Mesenchymal stem cell (in vitro differentiated cells and primary cell): ENCODE measurements around the gene NRXN3.

Source experiments
- DNase-seq: peaks from one replicate; pipeline ENCODE4 v3.0.0-alpha.2; 2013
- H2AFZ ChIP-seq: one replicate; pipeline ENCODE4 v1.6.1; 2013; ENCODE audit warnings: low read depth, mild to moderate bottlenecking, control low read depth, inconsistent platforms, low read length, moderate library complexity
- H2AK5ac ChIP-seq: 2 replicates; pipeline ENCODE4 v1.6.1; 2013; ENCODE audit warnings: low read length, moderate library complexity, mild to moderate bottlenecking, inconsistent platforms; ENCODE audit not compliant: severe bottlenecking
- H2BK120ac ChIP-seq: one replicate; pipeline ENCODE4 v1.6.1; 2013; ENCODE audit warnings: low read depth, mild to moderate bottlenecking, inconsistent platforms, low read length, moderate library complexity
- H2BK12ac ChIP-seq, 2 experiments: one replicate each; pipeline ENCODE4 v1.6.1; 2013; ENCODE audit warnings: inconsistent platforms in 2 of 2, low read length in 2 of 2, mild to moderate bottlenecking in 2 of 2, moderate library complexity in 2 of 2, control low read depth in 1 of 2
- H2BK15ac ChIP-seq: one replicate; pipeline ENCODE4 v1.6.1; 2013; ENCODE audit warnings: mild to moderate bottlenecking, low read depth, inconsistent platforms; ENCODE audit not compliant: poor library complexity, severe bottlenecking
- H2BK5ac ChIP-seq: 2 replicates; pipeline ENCODE4 v1.6.1; 2013; ENCODE audit warnings: low read depth, mild to moderate bottlenecking, low read length, control low read depth, inconsistent platforms; ENCODE audit not compliant: poor library complexity, severe bottlenecking
- H3K14ac ChIP-seq, 2 experiments: one replicate each; pipeline ENCODE4 v1.6.1; 2013; ENCODE audit warnings: inconsistent platforms in 2 of 2, low read length in 2 of 2, control low read depth in 1 of 2, mild to moderate bottlenecking in 1 of 2, moderate library complexity in 1 of 2
- H3K18ac ChIP-seq, 2 experiments: one replicate each; pipeline ENCODE4 v1.6.1; 2013; ENCODE audit warnings: inconsistent platforms in 2 of 2, low read length in 2 of 2, control low read depth in 1 of 2, low read depth in 1 of 2, mild to moderate bottlenecking in 1 of 2
- H3K23ac ChIP-seq, 2 experiments: one replicate each; pipeline ENCODE4 v1.6.1; 2013; ENCODE audit warnings: inconsistent platforms in 2 of 2, low read length in 2 of 2, mild to moderate bottlenecking in 2 of 2, moderate library complexity in 2 of 2, control low read depth in 1 of 2
- H3K27ac ChIP-seq: 2 replicates; pipeline ENCODE4 v1.5.1; 2013; ENCODE audit warnings: mild to moderate bottlenecking, moderate library complexity, low read length, control low read depth, inconsistent platforms; ENCODE audit not compliant: poor library complexity, severe bottlenecking
- H3K27me3 ChIP-seq, 2 experiments: 2 replicates each; pipeline versions ENCODE4 v1.6.1 to v1.7.0; 2013; ENCODE audit warnings: low read length in 2 of 2, mild to moderate bottlenecking in 2 of 2, moderate library complexity in 2 of 2, control low read depth in 1 of 2, inconsistent platforms in 1 of 2; ENCODE audit not compliant: control insufficient read depth in 1 of 2, insufficient read depth in 1 of 2
- H3K36me3 ChIP-seq, 2 experiments: 2 replicates each; pipeline versions ENCODE4 v1.6.1 to v1.7.0; 2013; ENCODE audit warnings: low read length in 2 of 2, control low read depth in 1 of 2, inconsistent platforms in 1 of 2, low read depth in 1 of 2, mild to moderate bottlenecking in 1 of 2; ENCODE audit not compliant: insufficient read depth in 2 of 2, control insufficient read depth in 1 of 2
- H3K4ac ChIP-seq, 2 experiments: one replicate each; pipeline ENCODE4 v1.6.1; 2013; ENCODE audit warnings: inconsistent platforms in 2 of 2, low read length in 2 of 2, mild to moderate bottlenecking in 2 of 2, moderate library complexity in 2 of 2, control low read depth in 1 of 2, low read depth in 1 of 2
- H3K4me1 ChIP-seq: 2 replicates; pipeline ENCODE4 v1.6.1; 2013; ENCODE audit warnings: low read depth, low read length, control low read depth; ENCODE audit not compliant: control insufficient read depth, insufficient read depth
- H3K4me2 ChIP-seq: 2 replicates; pipeline ENCODE4 v1.6.1; 2013; ENCODE audit warnings: low read length, mild to moderate bottlenecking, inconsistent platforms; ENCODE audit not compliant: poor library complexity, severe bottlenecking
- H3K4me3 ChIP-seq, 2 experiments: 2 replicates each; pipeline versions ENCODE4 v1.5.1 to v1.7.0; 2013; ENCODE audit warnings: low read length in 2 of 2, mild to moderate bottlenecking in 2 of 2, control low read depth in 1 of 2, low read depth in 1 of 2; ENCODE audit not compliant: insufficient read depth in 1 of 2
- H3K79me1 ChIP-seq: replicated peaks from 2 replicates; pipeline ENCODE4 v1.6.1; 2013; ENCODE audit warnings: mild to moderate bottlenecking, control low read depth, low read length, inconsistent platforms; ENCODE audit not compliant: poor library complexity, severe bottlenecking
- H3K9ac ChIP-seq: 2 replicates; pipeline ENCODE4 v1.7.0; 2013; ENCODE audit warnings: mild to moderate bottlenecking, low read length, moderate library complexity
- H3K9me3 ChIP-seq: 2 replicates; pipeline ENCODE4 v1.7.0; 2013; ENCODE audit warnings: mild to moderate bottlenecking, low read length; ENCODE audit not compliant: control insufficient read depth
- H4K8ac ChIP-seq: one replicate; pipeline ENCODE4 v1.6.1; 2013; ENCODE audit warnings: inconsistent platforms, mild to moderate bottlenecking, low read length, moderate library complexity
- H4K91ac ChIP-seq: one replicate; pipeline ENCODE4 v1.6.1; 2013; ENCODE audit warnings: mild to moderate bottlenecking, low read length, inconsistent platforms
- WGBS: methylation state at CpG from one replicate; pipeline ENCODE4 v1.1.7; 2013; ENCODE audit warnings: mixed read lengths; 5-methylcytosine and 5-hydroxymethylcytosine counted together

The NRXN3 gene

GRCh38 chr14:79693935-79694334, 1523.8 kb downstream of the NRXN3 start:
- Histone ChIP-seq H4K91ac (no peak overlapping the region), H3K4me3 (no peak overlapping the region), H4K8ac (no peak overlapping the region), H3K18ac (no peak overlapping the region), H2AK5ac (no peak overlapping the region), H3K4me1 (no peaks in the 10 kb centered on the region), H2BK15ac (no peak overlapping the region), H3K23ac (no peak overlapping the region), H3K4ac (no peak overlapping the region), H3K9ac (no peak overlapping the region), H3K9me3 (no peaks in the 10 kb centered on the region), H3K27me3 (no peaks in the 10 kb centered on the region), H3K14ac (no peak overlapping the region), H2AFZ (no peak overlapping the region), H2BK12ac (no peak overlapping the region), H3K27ac (no peak overlapping the region), H2BK120ac (no peak overlapping the region), H3K79me1 (no peaks in the 10 kb centered on the region), H3K4me2 (no peak overlapping the region), H2BK5ac (no peak overlapping the region), H3K36me3 (no peaks in the 10 kb centered on the region)
- no peak for DNase-seq
- no CpG with 5 or more reads among the region's 1 CpG for WGBS

- no peak overlapping the region for H4K8ac ChIP-seq
- no peak overlapping the region for H2BK120ac ChIP-seq
- no peak overlapping the region for H2BK15ac ChIP-seq
- no peak overlapping the region for H3K18ac ChIP-seq
- WGBS, result no CpG with 5 or more reads among the region's 1 CpG
- no peak overlapping the region for H3K14ac ChIP-seq
- no peak overlapping the region for H3K9ac ChIP-seq
- H3K79me1 ChIP-seq, result no peaks in the 10 kb centered on the region
- no peak overlapping the region for H3K4me2 ChIP-seq
- H3K27ac ChIP-seq, result no peak overlapping the region
- H3K36me3 ChIP-seq, result no peaks in the 10 kb centered on the region
- no peak overlapping the region for H2AFZ ChIP-seq
- H3K4me3 ChIP-seq, result no peak overlapping the region
- H3K27me3 ChIP-seq, result no peaks in the 10 kb centered on the region
- no peak overlapping the region for H2BK12ac ChIP-seq
- no peak overlapping the region for H3K23ac ChIP-seq
- no peak overlapping the region for H2BK5ac ChIP-seq
- H4K91ac ChIP-seq, result no peak overlapping the region
- no peak overlapping the region for H3K4ac ChIP-seq
- H2AK5ac ChIP-seq, result no peak overlapping the region
- no peaks in the 10 kb centered on the region for H3K9me3 ChIP-seq
- H3K4me1 ChIP-seq, result no peaks in the 10 kb centered on the region
- no peak for DNase-seq
These were observed 1525.1 kb downstream of the NRXN3 start for GRCh38 chr14:79695307-79695706.

- no CpG with 5 or more reads among the region's 1 CpG for WGBS
- Histone ChIP-seq H3K4ac (no peak overlapping the region), H3K18ac (no peak overlapping the region), H3K4me3 (no peak overlapping the region), H3K36me3 (no peaks in the 10 kb centered on the region), H2AFZ (no peak overlapping the region), H4K8ac (no peak overlapping the region), H2BK120ac (no peak overlapping the region), H3K9me3 (no peaks in the 10 kb centered on the region), H3K27ac (no peak overlapping the region), H3K23ac (no peak overlapping the region), H2AK5ac (no peak overlapping the region), H2BK5ac (no peak overlapping the region), H2BK12ac (no peak overlapping the region), H2BK15ac (no peak overlapping the region), H3K4me1 (no peaks in the 10 kb centered on the region), H3K79me1 (no peaks in the 10 kb centered on the region), H4K91ac (no peak overlapping the region), H3K14ac (no peak overlapping the region), H3K4me2 (no peak overlapping the region), H3K9ac (no peak overlapping the region), H3K27me3 (no peaks in the 10 kb centered on the region)
- no peak for DNase-seq
These were observed 1528.1 kb downstream of the NRXN3 start for GRCh38 chr14:79698298-79698711.

- H3K14ac ChIP-seq, result no peak overlapping the region
- 100% methylated on average over 2 of the region's 2 CpGs for WGBS
These were observed 1529.0 kb downstream of the NRXN3 start for GRCh38 chr14:79699206-79699605.

More at GRCh38 chr14:79699206-79699605, 1529.0 kb downstream of the NRXN3 start:
- Histone ChIP-seq H3K79me1 (no peaks in the 10 kb centered on the region), H2BK120ac (no peak overlapping the region), H2BK12ac (no peak overlapping the region), H3K9ac (no peak overlapping the region), H3K4me1 (no peaks in the 10 kb centered on the region), H2BK5ac (no peak overlapping the region), H3K4me2 (no peak overlapping the region), H3K36me3 (no peaks in the 10 kb centered on the region), H4K8ac (no peak overlapping the region), H2AK5ac (no peak overlapping the region), H2BK15ac (no peak overlapping the region), H3K18ac (no peak overlapping the region), H3K4me3 (no peak overlapping the region), H2AFZ (no peak overlapping the region), H3K4ac (no peak overlapping the region), H3K27me3 (no peaks in the 10 kb centered on the region), H3K23ac (no peak overlapping the region), H3K9me3 (no peaks in the 10 kb centered on the region), H3K27ac (no peak overlapping the region), H4K91ac (no peak overlapping the region)
- DNase-seq, result no peak
